ENCODE results near the gene HSFX4.
"Not testable (repeated sequence)": the region's sequence is repeated elsewhere in the genome, so short reads cannot be mapped to it uniquely, and the experiment has no call there.

The HSFX4 gene

DNA sequence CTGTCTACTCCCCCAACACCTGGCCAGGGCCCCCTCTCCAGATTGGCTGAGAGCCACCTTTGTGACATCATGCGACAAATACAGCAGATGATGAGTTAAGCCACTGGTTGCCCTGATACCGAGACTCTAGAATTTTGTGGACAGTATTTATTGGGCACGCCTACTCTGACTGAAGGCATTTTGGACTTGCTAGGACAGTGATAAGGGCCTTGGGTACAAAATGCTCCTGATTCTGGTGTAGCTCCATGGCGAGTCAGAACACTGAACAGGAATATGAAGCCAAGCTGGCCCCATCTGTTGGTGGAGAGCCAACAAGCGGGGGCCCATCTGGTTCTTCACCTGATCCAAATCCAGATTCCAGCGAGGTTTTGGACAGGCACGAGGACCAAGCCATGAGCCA, at the start of gene HSFX4:
Gene HSFX4 (plus strand): TSS at position 174 of the 400 bp plus-strand sequence. CDS start 72 bp downstream, at position 246.
- not testable (repeated sequence) for DNase-seq

DNA sequence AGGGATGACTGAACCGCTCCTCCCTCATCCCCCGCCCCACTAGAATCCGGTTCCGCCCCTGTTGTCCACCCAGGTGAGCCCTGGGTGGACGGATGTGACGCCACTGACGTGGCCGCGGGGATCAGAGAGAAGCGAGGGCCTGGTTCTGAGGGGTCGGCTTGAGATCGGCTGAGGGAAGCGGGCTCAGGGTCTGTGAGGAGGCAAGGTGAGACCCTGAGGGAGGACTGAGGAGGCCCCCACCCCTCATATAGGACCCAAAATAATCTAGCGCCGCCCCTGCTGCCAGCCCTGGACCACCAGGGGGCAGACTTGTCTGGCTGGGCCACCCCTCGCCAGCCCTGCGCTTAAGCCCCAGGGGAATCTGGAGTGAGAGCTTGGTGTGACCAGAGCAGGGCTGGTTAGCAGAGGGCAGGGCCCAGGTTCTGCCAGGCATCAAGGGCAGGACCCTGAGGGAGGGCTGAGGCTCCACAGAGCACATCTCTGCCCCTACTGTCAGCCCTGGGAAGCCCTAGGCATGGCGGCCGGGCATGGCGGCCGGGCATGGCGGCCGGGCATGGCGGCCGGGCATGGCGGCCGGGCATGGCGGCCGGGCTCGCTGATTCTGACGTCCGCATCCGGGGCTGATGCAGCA, 48.2 kb upstream of the HSFX4 start, which contains the start of gene MAGEA8:
Gene MAGEA8 (plus strand): TSS at position 103 of the 631 bp plus-strand sequence. CDS start 3,090 bp downstream, outside the sequence.
- no peak for DNase-seq

DNA sequence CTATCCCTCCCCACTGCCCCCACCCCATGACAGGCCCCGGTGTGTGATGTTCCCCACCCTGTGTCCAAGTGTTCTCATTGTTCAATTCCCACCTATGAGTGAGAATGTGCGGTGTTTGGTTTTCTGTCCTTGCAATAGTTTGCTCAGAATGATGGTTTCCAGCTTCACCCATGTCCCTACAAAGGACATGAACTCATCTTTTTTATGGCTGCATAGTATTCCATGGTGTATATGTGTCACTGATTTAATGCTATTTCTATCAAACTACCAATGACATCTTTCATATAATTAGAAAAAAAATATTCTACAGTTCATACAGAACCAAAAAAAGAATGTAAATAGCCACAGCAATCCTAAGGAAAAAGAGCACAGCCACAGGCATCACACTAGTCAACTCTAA, 38.5 kb upstream of the HSFX4 start:
- not testable (repeated sequence) for DNase-seq

DNA sequence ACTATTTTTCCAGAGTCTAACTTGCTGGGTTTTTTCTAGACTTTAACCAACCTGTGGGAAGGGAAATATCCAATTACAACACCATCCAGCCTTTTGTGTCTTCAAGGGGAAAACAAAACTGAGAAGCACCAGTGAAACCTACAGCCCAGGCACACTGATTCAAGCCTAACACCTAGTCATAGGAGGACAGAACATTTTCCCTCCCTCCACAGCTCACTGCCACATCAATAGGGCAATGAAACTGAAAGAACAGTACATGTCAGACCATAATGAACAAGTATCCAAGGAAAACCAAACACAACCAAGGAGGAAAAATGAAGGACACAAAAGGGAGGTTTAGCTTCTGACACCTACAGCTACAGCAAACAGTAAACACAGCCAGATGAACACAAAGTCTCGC, 30.8 kb upstream of the HSFX4 start:
- DNase-seq = no peak

- DNase-seq = no peak
These were observed 25.3 kb upstream of the HSFX4 start for GRCh38 chrX:149903889-149904748.

- no peak for DNase-seq
These were observed 21.1 kb upstream of the HSFX4 start for GRCh38 chrX:149908308-149908707.

DNA sequence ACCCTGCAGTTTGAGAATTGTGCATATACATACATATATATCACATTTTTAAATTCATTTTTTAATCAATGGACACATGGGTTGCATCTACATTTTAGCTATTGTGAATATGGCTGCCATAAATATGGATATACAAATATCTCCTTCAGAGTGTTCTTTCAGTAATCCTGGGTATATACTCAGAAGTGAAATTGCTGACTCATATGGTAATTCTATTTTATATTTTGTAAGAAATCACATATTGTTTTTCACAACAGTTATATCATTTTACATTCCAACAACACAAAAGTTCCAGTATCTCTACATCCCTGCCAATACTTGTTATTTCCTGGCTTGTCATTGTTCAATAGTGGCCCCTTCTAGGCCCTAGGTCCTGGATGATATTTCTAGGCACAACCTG, 20.6 kb upstream of the HSFX4 start:
- DNase-seq = no peak

DNA sequence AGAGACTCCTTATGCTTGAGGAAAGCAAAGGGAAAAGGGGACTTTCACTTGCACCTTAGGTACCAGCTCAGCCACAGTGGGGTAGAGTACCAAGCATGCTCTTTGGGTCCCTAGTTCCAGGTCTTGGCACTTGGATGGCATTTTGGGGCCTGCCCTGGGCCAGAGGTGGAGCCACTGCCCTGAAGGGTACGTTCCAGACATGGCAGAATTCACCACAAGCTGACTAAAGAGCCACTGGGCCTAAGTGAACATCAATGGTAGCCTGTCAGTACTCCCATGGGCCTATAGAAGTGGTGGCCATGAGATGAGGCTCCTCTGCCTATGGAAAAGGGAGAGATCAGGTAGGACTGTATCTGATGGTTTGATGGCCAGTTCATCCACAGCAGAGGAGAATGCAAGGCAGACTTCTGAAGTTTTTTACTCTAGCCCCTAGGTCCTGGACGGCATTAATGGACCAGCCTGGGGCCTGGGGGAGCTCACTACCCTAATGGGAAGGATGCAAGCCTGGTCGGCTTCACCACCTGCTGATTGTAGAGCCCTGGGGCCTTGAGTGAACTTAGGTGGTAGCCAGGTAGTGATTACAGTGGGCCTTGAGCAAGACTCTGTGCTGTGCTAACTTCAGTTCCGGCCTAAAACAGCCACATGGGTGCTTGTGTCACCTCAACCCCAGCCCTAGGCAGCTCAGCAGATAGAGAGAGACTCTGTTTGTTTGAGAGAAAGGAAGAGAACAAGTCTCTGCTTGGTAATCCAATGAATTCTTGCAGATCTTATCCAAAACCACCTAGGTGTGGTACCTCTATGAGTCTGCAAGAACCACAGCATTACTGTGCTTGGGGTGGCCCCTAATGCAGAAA, 19.8 kb upstream of the HSFX4 start:
- DNase-seq = no peak

DNA sequence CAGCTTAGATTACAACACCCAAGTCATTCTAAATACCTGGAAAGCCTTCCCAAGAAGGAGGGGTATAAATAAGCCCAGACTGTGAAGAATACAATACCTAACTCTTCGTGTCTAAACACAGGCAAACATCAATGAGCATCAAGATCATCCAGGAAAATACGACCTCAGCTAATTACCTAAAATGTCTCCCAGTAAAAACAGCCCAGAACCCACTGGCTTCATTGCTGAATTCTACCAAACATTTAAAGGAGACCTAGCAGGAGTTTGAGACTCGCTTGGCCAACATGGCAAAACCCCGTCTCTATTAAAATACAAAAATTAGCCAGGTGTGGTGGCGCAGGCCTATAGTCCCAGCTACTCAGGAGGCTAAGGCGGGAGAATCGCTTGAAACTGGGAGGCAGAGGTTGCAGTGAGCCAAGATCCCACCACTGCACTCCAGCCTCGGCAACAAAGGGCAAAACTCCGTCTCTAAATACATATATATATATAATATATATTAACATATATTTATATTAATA, 19.1 kb upstream of the HSFX4 start:
- no peak for DNase-seq

DNA sequence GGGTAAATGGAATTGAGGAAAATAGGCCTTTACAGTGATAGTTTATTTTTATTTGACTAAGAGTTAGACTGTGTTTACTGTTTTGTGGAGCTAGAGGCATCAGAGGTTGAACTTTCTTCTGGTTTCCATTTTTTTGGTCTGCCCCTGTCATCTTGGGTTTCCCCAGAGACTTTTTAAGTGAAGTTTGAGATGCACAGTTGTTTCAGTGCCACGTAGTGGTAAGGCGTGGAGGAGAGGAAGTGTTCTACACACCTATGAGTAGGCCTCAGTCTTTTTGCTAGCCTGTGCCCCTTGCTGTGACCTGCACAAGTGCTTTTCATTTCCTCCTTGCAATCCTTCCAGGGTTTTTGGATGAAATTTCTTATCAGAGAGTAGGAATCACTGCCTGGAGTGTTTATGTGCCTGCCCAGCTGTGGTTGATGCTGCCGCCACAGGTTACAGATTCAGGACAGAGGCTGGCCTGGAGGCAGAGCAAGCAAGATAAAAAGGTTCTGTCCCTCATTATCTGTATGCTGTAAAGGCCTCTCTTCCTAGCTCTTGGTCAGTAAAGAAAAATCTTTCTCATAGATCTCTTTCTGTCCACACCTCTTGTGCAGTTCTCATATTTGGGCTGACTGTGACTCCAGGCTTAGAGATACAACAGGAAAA, 12.5 kb upstream of the HSFX4 start:
- no peak for DNase-seq

DNA sequence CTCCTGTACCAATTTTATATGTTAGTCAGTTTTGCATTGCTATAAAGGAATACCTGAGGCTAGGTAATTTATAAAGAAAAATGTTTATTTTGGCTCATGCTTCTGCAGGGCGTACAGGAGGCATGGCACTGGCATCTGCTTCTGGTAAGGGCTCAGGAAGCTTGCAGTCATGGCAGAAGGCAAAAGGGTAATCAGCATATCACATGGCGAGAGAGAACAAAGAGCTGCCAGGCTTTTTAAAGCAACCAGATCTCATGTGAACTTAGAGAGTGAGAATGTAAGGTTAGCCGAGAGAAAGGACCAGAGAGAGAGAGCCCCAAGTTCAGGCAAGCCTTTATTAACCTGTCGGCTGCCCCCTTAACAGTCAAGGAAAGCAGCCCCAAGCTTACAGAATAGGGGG, 5.5 kb upstream of the HSFX4 start:
- not testable (repeated sequence) for DNase-seq

DNA sequence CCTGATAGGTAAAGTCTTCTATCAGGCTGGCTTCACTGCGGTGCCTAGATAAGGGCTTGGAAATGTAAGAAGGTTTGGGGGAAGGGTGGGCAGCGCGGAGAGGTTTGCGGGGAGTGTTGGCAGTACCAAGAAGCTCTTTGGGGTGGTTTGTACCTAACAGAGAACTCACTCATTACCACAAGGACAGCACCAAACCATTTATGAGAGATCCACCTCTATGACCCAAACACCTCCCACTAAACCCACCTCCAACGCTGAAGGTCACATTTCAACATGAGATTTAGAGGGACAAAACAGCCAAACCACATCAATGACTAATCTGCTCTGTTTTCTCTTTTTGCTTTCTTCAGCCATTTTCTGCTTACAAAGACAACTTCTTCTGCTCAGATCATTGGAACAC, 4.9 kb upstream of the HSFX4 start:
- not testable (repeated sequence) for DNase-seq

- not testable (repeated sequence) for DNase-seq
These were observed 2.0 kb upstream of the HSFX4 start for GRCh38 chrX:149927245-149927963.

GRCh38 chrX:149927964-149928258, 1.5 kb upstream of the HSFX4 start:
- DNase-seq = not testable (repeated sequence)

GRCh38 chrX:149928635-149929034, 738 bp upstream of the HSFX4 start:
- not testable (repeated sequence) for DNase-seq

- DNase-seq = not testable (repeated sequence)
These were observed 2.0 kb downstream of the HSFX4 start for GRCh38 chrX:149931355-149931754.

GRCh38 chrX:149932150-149932549, 2.8 kb downstream of the HSFX4 start:
- not testable (repeated sequence) for DNase-seq

DNA sequence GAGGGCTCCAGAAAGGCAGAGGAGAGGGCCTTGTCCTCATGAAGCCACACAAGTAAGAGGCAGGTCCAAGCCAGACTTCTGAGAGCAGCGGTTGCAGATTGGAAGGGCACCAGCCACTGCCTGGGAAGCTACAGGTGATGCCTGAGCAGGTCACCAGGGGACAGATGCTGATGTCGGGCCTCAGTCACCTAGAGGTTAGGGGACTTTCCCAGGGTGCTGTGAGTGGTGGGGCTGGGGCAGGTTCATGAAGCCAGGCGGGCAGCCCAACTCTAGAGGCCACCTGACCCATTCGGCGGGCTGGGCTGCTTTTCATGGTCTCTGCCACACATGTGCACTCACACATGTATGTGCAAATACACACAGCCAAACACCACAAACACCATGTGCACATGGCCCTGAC, 3.6 kb downstream of the HSFX4 start:
- DNase-seq = not testable (repeated sequence)

GRCh38 chrX:149933547-149933946, 4.2 kb downstream of the HSFX4 start:
- DNase-seq = not testable (repeated sequence)

DNA sequence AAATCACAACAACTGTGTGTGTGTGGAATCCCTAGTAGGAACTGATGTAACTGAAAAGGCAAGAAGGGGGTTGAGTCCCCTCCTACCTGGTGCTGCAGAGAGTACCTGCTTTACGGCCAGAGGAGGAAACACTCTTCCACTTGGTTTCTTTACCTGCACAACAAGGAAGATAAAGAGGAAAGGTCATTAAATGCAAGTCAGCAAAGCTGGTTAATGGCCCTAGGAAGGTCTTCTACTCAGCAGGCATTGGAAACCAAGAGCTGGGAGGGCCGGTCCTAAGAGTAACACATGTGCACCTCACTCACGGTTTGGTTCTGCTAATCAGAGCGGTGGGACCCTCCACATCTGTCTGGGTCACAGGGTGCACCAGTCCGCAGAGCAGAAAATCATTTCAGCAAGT, 8.0 kb downstream of the HSFX4 start:
- DNase-seq = not testable (repeated sequence)

DNA sequence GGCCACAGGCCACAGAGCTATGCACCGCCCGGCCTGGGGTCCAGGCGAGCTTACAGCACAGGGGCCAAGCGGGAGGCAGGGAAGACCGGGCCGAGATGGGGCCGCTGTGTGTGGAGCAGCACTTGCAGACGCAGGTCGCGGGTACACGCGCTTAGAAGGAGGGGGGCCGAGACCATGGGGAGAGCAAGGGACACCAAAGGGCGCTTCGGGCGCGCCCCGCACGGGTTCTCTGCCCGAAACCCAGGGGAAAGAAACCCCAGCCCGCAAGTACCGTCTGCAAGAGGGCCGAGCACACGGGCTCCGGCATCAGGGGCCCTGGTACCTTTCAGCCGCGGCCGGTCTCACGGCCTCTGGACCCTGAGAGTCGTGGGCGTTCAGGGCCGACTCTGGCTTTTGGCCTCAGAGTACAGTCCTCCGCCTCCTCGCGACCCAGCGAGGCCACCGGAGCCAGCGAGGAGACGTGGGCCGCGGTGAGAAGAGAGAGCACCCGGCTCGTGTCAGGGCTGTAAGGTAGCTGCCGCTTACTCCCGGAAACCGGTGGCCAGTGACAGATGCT, 8.6 kb downstream of the HSFX4 start:
- peak; percentile 32 for DNase-seq

Measured in activated CD4-positive, CD25-positive, alpha-beta regulatory T cell treated with anti-CD3 and anti-CD28 coated beads, Interleukin-2, amount 50 U/mL, for 72 hours (primary cell).